H1 (cell line): ENCODE results near the gene SLC1A5. TPM values are rescaled to one million over a fixed set of nuclear protein-coding genes. Genes with fewer than 3 reads are reported as not detected.
A peak's percentile ranks its signal among the peaks of the same experiment; 100 is the strongest.

Experiments
- CTCF ChIA-PET: fragments of 300-600 bp; sonication (Branson Sonifier 250); formaldehyde crosslinking; loops from one replicate; lab custom pipeline; 2021; ENCODE audit not compliant: partially characterized antibody; lab: Charles Lee
- POLR2A ChIA-PET: fragments of 300-600 bp; sonication (Branson Sonifier 250); formaldehyde crosslinking; loops from one replicate; lab custom pipeline; 2021; ENCODE audit warnings: inconsistent platforms; ENCODE audit not compliant: partially characterized antibody; lab: Charles Lee
- DNase-seq, 2 experiments: peaks; one replicate each; pipeline versions ENCODE4 v3.0.0 to v3.0.0-alpha.2; 2010 to 2022; ENCODE audit warnings: low spot score in 2 of 2, low read depth in 1 of 2, mixed read lengths in 1 of 2
- FAIRE-seq: peaks from 2 replicates; lab custom pipeline; 2011; peaks lifted over from hg19 to GRCh38; lab: Jason Lieb, UNC
- H2AFZ ChIP-seq: 2 replicates; pipeline ENCODE4 v1.8.1; 2012; ENCODE audit warnings: low read length, inconsistent platforms
- H2AK5ac ChIP-seq: 2 replicates; pipeline ENCODE4 v1.6.1; 2013; ENCODE audit warnings: low read depth, low read length
- H2BK120ac ChIP-seq: replicated peaks from 2 replicates; pipeline ENCODE3; 2013; ENCODE audit warnings: low read depth, low read length, inconsistent platforms
- H2BK12ac ChIP-seq: 2 replicates; pipeline ENCODE4 v1.6.1; 2013; ENCODE audit warnings: low read depth, low read length
- H2BK15ac ChIP-seq: 2 replicates; pipeline ENCODE4 v1.6.1; 2013; ENCODE audit warnings: low read length
- H2BK20ac ChIP-seq: 2 replicates; pipeline ENCODE4 v1.6.1; 2013; ENCODE audit warnings: low read length
- H2BK5ac ChIP-seq: 2 replicates; pipeline ENCODE4 v1.6.1; 2013; ENCODE audit warnings: low read depth, low read length
- H3K14ac ChIP-seq: 2 replicates; pipeline ENCODE4 v1.6.1; 2013; ENCODE audit warnings: inconsistent platforms; ENCODE audit not compliant: insufficient read length
- H3K18ac ChIP-seq: 2 replicates; pipeline ENCODE4 v1.6.1; 2013; ENCODE audit warnings: low read length; ENCODE audit errors: extremely low read depth
- H3K23ac ChIP-seq: 2 replicates; pipeline ENCODE4 v1.6.1; 2013; ENCODE audit warnings: inconsistent platforms; ENCODE audit not compliant: insufficient read length
- H3K23me2 ChIP-seq: 2 replicates; pipeline ENCODE4 v1.6.1; 2013; ENCODE audit warnings: low read depth, low read length
- H3K27ac ChIP-seq: 2 replicates; pipeline ENCODE4 v1.6.1; 2011; ENCODE audit warnings: low read depth, low read length, inconsistent platforms
- H3K27me3 ChIP-seq, 4 experiments: replicated peaks in 1 of 4; 1 replicate in 1 of 4; 2 replicates in 3 of 4; pipeline versions ENCODE4 v1.6.1 to v1.8.1; 2011 to 2013; ENCODE audit warnings: low read length in 3 of 4, mild to moderate bottlenecking in 3 of 4, inconsistent platforms in 2 of 4, mixed read lengths in 2 of 4, moderate library complexity in 1 of 4; ENCODE audit not compliant: control insufficient read depth in 3 of 4, insufficient read depth in 3 of 4; ENCODE audit errors: extremely low read depth in 1 of 4
- H3K36me3 ChIP-seq, 4 experiments: 2 replicates each; pipeline versions ENCODE4 v1.6.1 to v1.8.1; 2011 to 2013; ENCODE audit warnings: mild to moderate bottlenecking in 4 of 4, low read length in 3 of 4, moderate library complexity in 2 of 4, control low read depth in 1 of 4, inconsistent platforms in 1 of 4; ENCODE audit not compliant: insufficient read depth in 4 of 4, control insufficient read depth in 2 of 4
- H3K4ac ChIP-seq: replicated peaks from 2 replicates; pipeline ENCODE3; 2013; ENCODE audit warnings: low read length, low read depth, mixed read lengths, inconsistent platforms; ENCODE audit not compliant: insufficient read length
- H3K4me1 ChIP-seq, 4 experiments: replicated peaks in 1 of 4; 1 replicate in 1 of 4; 2 replicates in 3 of 4; pipeline versions ENCODE4 v1.6.1 to v1.8.1; 2011 to 2013; ENCODE audit warnings: low read length in 3 of 4, inconsistent platforms in 2 of 4, mixed read lengths in 1 of 4; ENCODE audit not compliant: insufficient read depth in 4 of 4, control insufficient read depth in 3 of 4
- H3K4me2 ChIP-seq, 2 experiments: 2 replicates each; pipeline versions ENCODE4 v1.6.1 to v1.8.1; 2011 to 2013; ENCODE audit warnings: low read depth in 2 of 2, low read length in 2 of 2, control low read depth in 1 of 2, inconsistent platforms in 1 of 2, mild to moderate bottlenecking in 1 of 2; ENCODE audit not compliant: insufficient read depth in 1 of 2
- H3K4me3 ChIP-seq, 4 experiments: fragments of 200-600, 300-600 bp in 1 of 4; sonication (generic), shearing (Covaris generic), sonication (Bioruptor Twin) in 1 of 4; 2 replicates each; pipeline versions ENCODE4 v1.5.1 to v1.8.1; 2011 to 2016; ENCODE audit warnings: low read length in 4 of 4, low read depth in 3 of 4, control low read depth in 2 of 4, inconsistent platforms in 2 of 4, mild to moderate bottlenecking in 2 of 4, mixed read lengths in 1 of 4, moderate library complexity in 1 of 4; ENCODE audit not compliant: insufficient read depth in 2 of 4; ENCODE audit errors: extremely low read depth in 1 of 4
- H3K56ac ChIP-seq: replicated peaks from 2 replicates; pipeline ENCODE3; 2013; ENCODE audit warnings: low read depth, mild to moderate bottlenecking, mixed read lengths, low read length, inconsistent platforms; ENCODE audit not compliant: insufficient read length
- H3K79me1 ChIP-seq: 2 replicates; pipeline ENCODE4 v1.6.1; 2013; ENCODE audit warnings: low read depth, low read length, control low read depth
- H3K79me2 ChIP-seq, 2 experiments: 2 replicates each; pipeline versions ENCODE4 v1.6.1 to v1.8.1; 2012 to 2013; ENCODE audit warnings: low read length in 2 of 2, mild to moderate bottlenecking in 2 of 2, inconsistent platforms in 1 of 2; ENCODE audit not compliant: insufficient read depth in 2 of 2, control insufficient read depth in 1 of 2
- H3K9ac ChIP-seq, 4 experiments: replicated peaks in 1 of 4; 1 replicate in 1 of 4; 2 replicates in 3 of 4; pipeline versions ENCODE4 v1.6.1 to v1.8.1; 2011 to 2013; ENCODE audit warnings: low read depth in 3 of 4, low read length in 3 of 4, control low read depth in 2 of 4, mild to moderate bottlenecking in 2 of 4, moderate library complexity in 2 of 4, inconsistent platforms in 1 of 4; ENCODE audit errors: extremely low read depth in 1 of 4
- H3K9me3 ChIP-seq, 2 experiments: 2 replicates each; pipeline versions ENCODE4 v1.6.1 to v1.8.1; 2012 to 2013; ENCODE audit warnings: mild to moderate bottlenecking in 2 of 2, moderate library complexity in 2 of 2, control low read depth in 1 of 2, inconsistent platforms in 1 of 2, low read depth in 1 of 2, low read length in 1 of 2, mixed read lengths in 1 of 2; ENCODE audit not compliant: insufficient read depth in 2 of 2
- H4K20me1 ChIP-seq, 2 experiments: replicated peaks in 1 of 2; 2 replicates each; pipeline versions ENCODE3 to v1.8.1; 2011 to 2013; ENCODE audit warnings: inconsistent platforms in 2 of 2, low read length in 2 of 2, mild to moderate bottlenecking in 1 of 2; ENCODE audit not compliant: insufficient read depth in 2 of 2, control insufficient read depth in 1 of 2
- H4K5ac ChIP-seq: 2 replicates; pipeline ENCODE4 v1.6.1; 2013; ENCODE audit warnings: low read length, low read depth, mixed read lengths, inconsistent platforms; ENCODE audit not compliant: insufficient read length
- H4K8ac ChIP-seq: 2 replicates; pipeline ENCODE4 v1.8.0; 2013; ENCODE audit warnings: mild to moderate bottlenecking, moderate library complexity, low read length, inconsistent platforms; ENCODE audit not compliant: insufficient read depth; ENCODE audit errors: extremely low read depth
- H4K91ac ChIP-seq: replicated peaks from 2 replicates; pipeline ENCODE3; 2013; ENCODE audit warnings: low read length, mixed read lengths, inconsistent platforms; ENCODE audit not compliant: insufficient read length
- BRCA1 ChIP-seq: IDR thresholded peaks from 2 replicates; pipeline ENCODE4 v1.6.1; 2012; ENCODE audit warnings: low read depth, low read length, improper control_type of control experiment
- CHD1 ChIP-seq: IDR thresholded peaks from 2 replicates; pipeline ENCODE4 v1.6.1; 2012; ENCODE audit warnings: low read depth, low read length, improper control_type of control experiment
- FOSL1 ChIP-seq: IDR thresholded peaks from 2 replicates; pipeline ENCODE4 v1.6.1; 2011; ENCODE audit warnings: mild to moderate bottlenecking, low read depth, low read length, moderate library complexity; ENCODE audit not compliant: insufficient read depth
- HDAC6 ChIP-seq: IDR thresholded peaks from one replicate; pipeline ENCODE4 v1.7.1; 2012; ENCODE audit warnings: low read depth, mild to moderate bottlenecking, inconsistent platforms, low read length, moderate library complexity
- JUND ChIP-seq: IDR thresholded peaks from 2 replicates; pipeline ENCODE4 v1.6.1; 2011; ENCODE audit warnings: mild to moderate bottlenecking, improper control_type of control experiment, low read length
- KDM1A ChIP-seq: fragments of 200-600, 300-600 bp; sonication (generic); IDR thresholded peaks from 2 replicates; pipeline ENCODE4 v1.7.1; 2016; ENCODE audit warnings: mild to moderate bottlenecking, low read length, borderline replicate concordance
- POLR2AphosphoS5 ChIP-seq: IDR thresholded peaks from 2 replicates; pipeline ENCODE4 v1.6.1; 2011; ENCODE audit warnings: low read depth, low read length
- RNF2 ChIP-seq: fragments of 200-900, 300-1000 bp; sonication (generic); IDR thresholded peaks from 2 replicates; pipeline ENCODE4 v1.7.1; 2016; ENCODE audit warnings: borderline replicate concordance, low read depth, mild to moderate bottlenecking, antibody characterized with exemption, low read length; ENCODE audit not compliant: poor library complexity, severe bottlenecking; ENCODE audit errors: missing control alignments
- RXRA ChIP-seq: IDR thresholded peaks from 2 replicates; pipeline ENCODE4 v1.6.1; 2011; ENCODE audit warnings: low read depth, mild to moderate bottlenecking, low read length, moderate library complexity; ENCODE audit not compliant: insufficient read depth
- SIRT6 ChIP-seq: IDR thresholded peaks from one replicate; pipeline ENCODE4 v1.7.1; 2012; ENCODE audit warnings: low read length, inconsistent platforms
- TEAD4 ChIP-seq: IDR thresholded peaks from 2 replicates; pipeline ENCODE4 v1.6.1; 2012; ENCODE audit warnings: low read depth, low read length, inconsistent platforms, mixed read lengths
- WGBS, 2 experiments: shearing (Covaris generic) in 1 of 2; methylation state at CpG; one replicate each; pipeline versions ENCODE4 v1.1.6 to v1.1.7; 2013 to 2015; ENCODE audit warnings: low lambda C conversion rate in 2 of 2, mixed read lengths in 2 of 2, inconsistent platforms in 1 of 2, low coverage in 1 of 2, missing lambda C conversion rate in 1 of 2; ENCODE audit not compliant: insufficient replicate concordance in 2 of 2, insufficient coverage in 1 of 2, insufficient read length in 1 of 2; ENCODE audit errors: extremely low coverage in 1 of 2, missing lambda C conversion rate in 1 of 2; 5-methylcytosine and 5-hydroxymethylcytosine counted together
- polyA plus RNA-seq, 7 experiments: library from polyadenylated mRNA; depleted of rRNA in 3 of 7; stranded (reverse) in 5 of 7; unstranded in 2 of 7; fragments of >200 nt in 5 of 7; fragments of 200-250 nt in 2 of 7; gene quantifications; 1 replicate in 5 of 7; 2 replicates in 1 of 7; 4 replicates in 1 of 7; pipeline versions ENCODE4 v1.2.1 to v1.2.3, GENCODE V29; 2011 to 2013; ENCODE audit warnings: missing spikeins in 2 of 7, mixed read lengths in 2 of 7
- total RNA-seq: library from RNA; stranded (reverse); fragmentation: NEBNext Ultra II Directional; extraction: Animal tissue kit (Norgen Biotek cat#: 25700); gene quantifications from 2 replicates; pipeline ENCODE4 v1.2.1, GENCODE V29; 2021
- TF ChIP-seq, protein P1 (sequence below): IDR thresholded peaks from 2 replicates; pipeline ENCODE4 v1.6.1; 2011; ENCODE audit warnings: low read length, improper control_type of control experiment

SLC1A5 gene
- total and polyA plus RNA-seq, 2 of the 8 experiments (the other 6 are each of a cell fraction or from before 2014, with no cell fraction given): 291 to 351 TPM

DNA sequence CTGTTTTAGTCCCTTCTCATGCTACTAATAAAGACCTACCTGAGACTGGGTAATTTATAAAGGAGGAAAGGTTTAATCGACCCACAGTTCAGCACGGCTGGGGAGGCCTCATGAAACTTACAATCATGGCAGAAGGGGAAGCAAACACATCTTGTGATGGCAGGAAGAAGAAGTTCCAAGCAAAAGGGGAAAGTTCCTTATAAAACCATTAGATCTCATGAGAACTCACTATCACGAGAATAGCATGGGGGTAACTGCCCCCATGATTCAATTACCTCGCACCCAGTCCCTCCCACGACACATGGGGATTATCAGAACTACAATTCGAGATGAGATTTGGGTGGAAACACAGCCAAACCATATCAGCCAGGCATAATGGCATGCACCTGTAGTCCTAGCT lies 29.2 kb downstream of the SLC1A5 start:
- H3K27ac ChIP-seq: no peak overlapping the region
- no peak overlapping the region for H2BK12ac ChIP-seq
- no peaks in the 10 kb centered on the region for H3K27me3 ChIP-seq
- H2BK5ac ChIP-seq: no peak overlapping the region
- peaks cover 0 to 16% (median 3%) of the 10 kb centered on the region in 4 experiments; a peak in 4 of 8 replicates for H3K36me3 ChIP-seq
- H2AFZ ChIP-seq: no peak overlapping the region
- peaks cover 0 to 5% (median 0%) of the 10 kb centered on the region in 4 experiments; a peak in 4 of 7 replicates for H3K4me1 ChIP-seq
- H3K4me3 ChIP-seq: no peak overlapping the region
- WGBS, 2 experiments: 85% methylated on average over 6 of the region's 6 CpGs; no CpG with 5 or more reads in 1 of the 2 experiments
- no peak overlapping the region for H4K5ac ChIP-seq
- POLR2A ChIA-PET: interaction anchor here (0.9 to 1.9 kb wide), 4 partner anchors 14 to 81 kb away, joined by 3 to 25 read pairs (median 4); partner anchors contain the start of gene SLC1A5
- 0 out of 7 replicates have a peak overlapping the region, but pooled peaks of 1 of the 4 experiments have one; percentile 5 for H3K9ac ChIP-seq
- peaks cover 6 to 7% of the 10 kb centered on the region in 2 experiments for H4K20me1 ChIP-seq
- H2BK15ac ChIP-seq: no peak overlapping the region
- FAIRE-seq (no peak), DNase-seq (no peak)
- H3K79me2 ChIP-seq: no peaks in the 10 kb centered on the region
- no peaks in the 10 kb centered on the region; a peak in 1 of 4 replicates for H3K9me3 ChIP-seq
- H3K14ac ChIP-seq: no peak overlapping the region
- no peak overlapping the region for H3K56ac ChIP-seq
- H3K23me2 ChIP-seq: no peaks in the 10 kb centered on the region
- no peak overlapping the region for H4K8ac ChIP-seq
- no peak overlapping the region for H2BK120ac ChIP-seq
- TF ChIP-seq RNF2: no peak
- no peak for TF ChIP-seq FOSL1
- no peak for TF ChIP-seq RXRA
- no peak for TF ChIP-seq CHD1
- TF ChIP-seq TEAD4: no peak
- no peak for TF ChIP-seq JUND
- no peak for TF ChIP-seq SIRT6
- TF ChIP-seq BRCA1: no peak
- TF ChIP-seq, protein P1, sequence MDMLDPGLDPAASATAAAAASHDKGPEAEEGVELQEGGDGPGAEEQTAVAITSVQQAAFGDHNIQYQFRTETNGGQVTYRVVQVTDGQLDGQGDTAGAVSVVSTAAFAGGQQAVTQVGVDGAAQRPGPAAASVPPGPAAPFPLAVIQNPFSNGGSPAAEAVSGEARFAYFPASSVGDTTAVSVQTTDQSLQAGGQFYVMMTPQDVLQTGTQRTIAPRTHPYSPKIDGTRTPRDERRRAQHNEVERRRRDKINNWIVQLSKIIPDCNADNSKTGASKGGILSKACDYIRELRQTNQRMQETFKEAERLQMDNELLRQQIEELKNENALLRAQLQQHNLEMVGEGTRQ: no peak
- no peak for TF ChIP-seq POLR2AphosphoS5
- no peak for TF ChIP-seq HDAC6
- no peak for TF ChIP-seq KDM1A
- no peak overlapping the region for H3K4me2 ChIP-seq
- no peak overlapping the region for H3K23ac ChIP-seq
- H3K4ac ChIP-seq: no peak overlapping the region
- H3K18ac ChIP-seq: no peak overlapping the region
- H3K79me1 ChIP-seq: no peaks in the 10 kb centered on the region
- no peak overlapping the region for H2BK20ac ChIP-seq
- no peak overlapping the region for H4K91ac ChIP-seq
- CTCF ChIA-PET: interaction anchor here (1.0 to 12.2 kb wide), 5 partner anchors 9 to 73 kb away, joined by 3 to 176 read pairs (median 5); no protein-coding TSS in a partner anchor
- H2AK5ac ChIP-seq: no peak overlapping the region
